ENCODE data around the gene CCDC106. TPM values are rescaled to one million over a fixed set of nuclear protein-coding genes. Genes with fewer than 3 reads are reported as not detected.

Gene CCDC106
- total RNA-seq, 1 experiment from 2014 or later: 21.1 TPM

DNA sequence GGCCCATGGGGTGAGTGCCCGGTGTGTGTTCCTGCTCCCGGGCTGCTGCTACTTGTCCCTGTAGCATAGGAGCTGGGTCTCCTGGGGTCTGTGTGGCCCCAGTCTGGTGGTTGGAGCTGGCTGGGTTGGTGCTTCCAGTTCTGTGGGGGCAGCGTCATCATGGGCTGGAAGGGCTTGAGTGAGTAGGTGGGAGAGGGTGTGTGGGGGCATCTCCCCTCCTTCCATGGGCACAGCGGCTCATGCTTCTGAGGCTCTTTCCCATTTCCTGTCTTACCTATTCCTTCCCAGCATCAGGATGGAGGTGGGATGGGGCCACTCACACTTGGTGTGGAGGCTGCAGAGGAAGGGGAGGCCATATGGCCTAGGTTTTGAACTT lies 19.0 kb downstream of the CCDC106 start:
- no peaks in the 10 kb centered on the region for H3K9me3 Mint-ChIP-seq
- ChIA-PET POLR2A (no interaction called here), CTCF (interaction anchor here (0.6 kb wide), 1 partner anchor 12 kb away, joined by 4 read pairs; the partner anchor contains the start of gene U2AF2)
- no peak for DNase-seq (ENCODE audit: low spot score)
- peaks cover 62% of the 10 kb centered on the region for H3K36me3 Mint-ChIP-seq
- no peak overlapping the region for H3K27ac Mint-ChIP-seq
- TF ChIP-seq, protein P1, sequence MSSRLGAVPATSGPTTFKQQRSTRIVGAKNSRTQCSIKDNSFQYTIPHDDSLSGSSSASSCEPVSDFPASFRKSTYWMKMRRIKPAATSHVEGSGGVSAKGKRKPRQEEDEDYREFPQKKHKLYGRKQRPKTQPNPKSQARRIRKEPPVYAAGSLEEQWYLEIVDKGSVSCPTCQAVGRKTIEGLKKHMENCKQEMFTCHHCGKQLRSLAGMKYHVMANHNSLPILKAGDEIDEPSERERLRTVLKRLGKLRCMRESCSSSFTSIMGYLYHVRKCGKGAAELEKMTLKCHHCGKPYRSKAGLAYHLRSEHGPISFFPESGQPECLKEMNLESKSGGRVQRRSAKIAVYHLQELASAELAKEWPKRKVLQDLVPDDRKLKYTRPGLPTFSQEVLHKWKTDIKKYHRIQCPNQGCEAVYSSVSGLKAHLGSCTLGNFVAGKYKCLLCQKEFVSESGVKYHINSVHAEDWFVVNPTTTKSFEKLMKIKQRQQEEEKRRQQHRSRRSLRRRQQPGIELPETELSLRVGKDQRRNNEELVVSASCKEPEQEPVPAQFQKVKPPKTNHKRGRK (CRISPR knock-in tag; IDR thresholded peaks at IDR 0.05; ENCODE audit: borderline replicate concordance): no peak
- TF ChIP-seq ZNF423 (CRISPR knock-in tag; IDR thresholded peaks at IDR 0.05) (no peak), TEAD1 (CRISPR knock-in tag; IDR thresholded peaks at IDR 0.05) (no peak), ZNF121 (CRISPR knock-in tag; IDR thresholded peaks at IDR 0.05) (no peak), TCF7 (CRISPR knock-in tag; IDR thresholded peaks at IDR 0.05; ENCODE audit: low read depth) (no peak), ETV6 (CRISPR knock-in tag; IDR thresholded peaks at IDR 0.05) (no peak), ZNF416 (CRISPR knock-in tag; IDR thresholded peaks at IDR 0.05) (no peak), PRRX2 (CRISPR knock-in tag; IDR thresholded peaks at IDR 0.05) (no peak), NR3C1 (CRISPR knock-in tag; conservative IDR thresholded peaks at IDR 0.05; ENCODE audit: low read depth) (no peak), NFE2L1 (CRISPR knock-in tag; IDR thresholded peaks at IDR 0.05) (no peak)
- TF ChIP-seq, protein P2, sequence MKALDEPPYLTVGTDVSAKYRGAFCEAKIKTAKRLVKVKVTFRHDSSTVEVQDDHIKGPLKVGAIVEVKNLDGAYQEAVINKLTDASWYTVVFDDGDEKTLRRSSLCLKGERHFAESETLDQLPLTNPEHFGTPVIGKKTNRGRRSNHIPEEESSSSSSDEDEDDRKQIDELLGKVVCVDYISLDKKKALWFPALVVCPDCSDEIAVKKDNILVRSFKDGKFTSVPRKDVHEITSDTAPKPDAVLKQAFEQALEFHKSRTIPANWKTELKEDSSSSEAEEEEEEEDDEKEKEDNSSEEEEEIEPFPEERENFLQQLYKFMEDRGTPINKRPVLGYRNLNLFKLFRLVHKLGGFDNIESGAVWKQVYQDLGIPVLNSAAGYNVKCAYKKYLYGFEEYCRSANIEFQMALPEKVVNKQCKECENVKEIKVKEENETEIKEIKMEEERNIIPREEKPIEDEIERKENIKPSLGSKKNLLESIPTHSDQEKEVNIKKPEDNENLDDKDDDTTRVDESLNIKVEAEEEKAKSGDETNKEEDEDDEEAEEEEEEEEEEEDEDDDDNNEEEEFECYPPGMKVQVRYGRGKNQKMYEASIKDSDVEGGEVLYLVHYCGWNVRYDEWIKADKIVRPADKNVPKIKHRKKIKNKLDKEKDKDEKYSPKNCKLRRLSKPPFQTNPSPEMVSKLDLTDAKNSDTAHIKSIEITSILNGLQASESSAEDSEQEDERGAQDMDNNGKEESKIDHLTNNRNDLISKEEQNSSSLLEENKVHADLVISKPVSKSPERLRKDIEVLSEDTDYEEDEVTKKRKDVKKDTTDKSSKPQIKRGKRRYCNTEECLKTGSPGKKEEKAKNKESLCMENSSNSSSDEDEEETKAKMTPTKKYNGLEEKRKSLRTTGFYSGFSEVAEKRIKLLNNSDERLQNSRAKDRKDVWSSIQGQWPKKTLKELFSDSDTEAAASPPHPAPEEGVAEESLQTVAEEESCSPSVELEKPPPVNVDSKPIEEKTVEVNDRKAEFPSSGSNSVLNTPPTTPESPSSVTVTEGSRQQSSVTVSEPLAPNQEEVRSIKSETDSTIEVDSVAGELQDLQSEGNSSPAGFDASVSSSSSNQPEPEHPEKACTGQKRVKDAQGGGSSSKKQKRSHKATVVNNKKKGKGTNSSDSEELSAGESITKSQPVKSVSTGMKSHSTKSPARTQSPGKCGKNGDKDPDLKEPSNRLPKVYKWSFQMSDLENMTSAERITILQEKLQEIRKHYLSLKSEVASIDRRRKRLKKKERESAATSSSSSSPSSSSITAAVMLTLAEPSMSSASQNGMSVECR (CRISPR knock-in tag; IDR thresholded peaks at IDR 0.05; ENCODE audit: borderline replicate concordance): no peak
- ATAC-seq: no peak
- peaks cover 15% of the 10 kb centered on the region for H3K4me1 Mint-ChIP-seq
- no peak overlapping the region for H3K4me3 Mint-ChIP-seq
- no peaks in the 10 kb centered on the region; the same call in 1 of the 2 replicates for H3K27me3 Mint-ChIP-seq (ENCODE audit: low read depth)

DNA sequence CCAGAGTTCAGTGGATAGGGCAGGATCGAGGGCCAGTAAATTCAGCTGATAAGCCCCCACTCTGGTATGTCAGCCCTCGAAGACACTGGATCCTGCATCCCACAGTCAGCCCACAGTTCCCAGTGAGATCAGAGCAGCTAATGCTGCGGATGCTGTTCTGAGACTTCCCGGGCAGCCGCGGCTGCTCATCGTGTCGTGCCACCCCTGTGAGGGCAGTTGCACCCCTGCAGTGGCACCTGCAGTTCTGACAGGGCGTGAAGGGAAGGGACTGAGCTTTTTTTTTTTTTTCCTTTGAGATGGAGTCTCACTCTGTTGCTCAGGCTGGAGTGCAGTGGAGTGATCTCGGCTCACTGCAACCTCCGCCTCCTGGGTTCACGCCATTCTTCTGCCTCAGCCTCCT lies 19.5 kb downstream of the CCDC106 start:
- ATAC-seq: no peak
- Mint-ChIP-seq H3K36me3 (peaks cover 64% of the 10 kb centered on the region), H3K4me3 (no peak overlapping the region), H3K27ac (no peak overlapping the region), H3K4me1 (peaks cover 19% of the 10 kb centered on the region), H3K27me3 (ENCODE audit: low read depth) (no peaks in the 10 kb centered on the region; the same call in 1 of the 2 replicates), H3K9me3 (no peaks in the 10 kb centered on the region)
- CTCF ChIA-PET: interaction anchor here (0.6 to 0.8 kb wide), 2 partner anchors 13 to 15 kb away, joined by 3 to 4 read pairs; partner anchors contain the start of gene U2AF2
- DNase-seq (ENCODE audit: low spot score): no peak
- POLR2A ChIA-PET: no interaction called here
- TF ChIP-seq, protein P3, sequence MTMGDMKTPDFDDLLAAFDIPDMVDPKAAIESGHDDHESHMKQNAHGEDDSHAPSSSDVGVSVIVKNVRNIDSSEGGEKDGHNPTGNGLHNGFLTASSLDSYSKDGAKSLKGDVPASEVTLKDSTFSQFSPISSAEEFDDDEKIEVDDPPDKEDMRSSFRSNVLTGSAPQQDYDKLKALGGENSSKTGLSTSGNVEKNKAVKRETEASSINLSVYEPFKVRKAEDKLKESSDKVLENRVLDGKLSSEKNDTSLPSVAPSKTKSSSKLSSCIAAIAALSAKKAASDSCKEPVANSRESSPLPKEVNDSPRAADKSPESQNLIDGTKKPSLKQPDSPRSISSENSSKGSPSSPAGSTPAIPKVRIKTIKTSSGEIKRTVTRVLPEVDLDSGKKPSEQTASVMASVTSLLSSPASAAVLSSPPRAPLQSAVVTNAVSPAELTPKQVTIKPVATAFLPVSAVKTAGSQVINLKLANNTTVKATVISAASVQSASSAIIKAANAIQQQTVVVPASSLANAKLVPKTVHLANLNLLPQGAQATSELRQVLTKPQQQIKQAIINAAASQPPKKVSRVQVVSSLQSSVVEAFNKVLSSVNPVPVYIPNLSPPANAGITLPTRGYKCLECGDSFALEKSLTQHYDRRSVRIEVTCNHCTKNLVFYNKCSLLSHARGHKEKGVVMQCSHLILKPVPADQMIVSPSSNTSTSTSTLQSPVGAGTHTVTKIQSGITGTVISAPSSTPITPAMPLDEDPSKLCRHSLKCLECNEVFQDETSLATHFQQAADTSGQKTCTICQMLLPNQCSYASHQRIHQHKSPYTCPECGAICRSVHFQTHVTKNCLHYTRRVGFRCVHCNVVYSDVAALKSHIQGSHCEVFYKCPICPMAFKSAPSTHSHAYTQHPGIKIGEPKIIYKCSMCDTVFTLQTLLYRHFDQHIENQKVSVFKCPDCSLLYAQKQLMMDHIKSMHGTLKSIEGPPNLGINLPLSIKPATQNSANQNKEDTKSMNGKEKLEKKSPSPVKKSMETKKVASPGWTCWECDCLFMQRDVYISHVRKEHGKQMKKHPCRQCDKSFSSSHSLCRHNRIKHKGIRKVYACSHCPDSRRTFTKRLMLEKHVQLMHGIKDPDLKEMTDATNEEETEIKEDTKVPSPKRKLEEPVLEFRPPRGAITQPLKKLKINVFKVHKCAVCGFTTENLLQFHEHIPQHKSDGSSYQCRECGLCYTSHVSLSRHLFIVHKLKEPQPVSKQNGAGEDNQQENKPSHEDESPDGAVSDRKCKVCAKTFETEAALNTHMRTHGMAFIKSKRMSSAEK (CRISPR knock-in tag; IDR thresholded peaks at IDR 0.05; ENCODE audit: borderline replicate concordance): no peak
- no peak for TF ChIP-seq AFF4 (CRISPR knock-in tag; IDR thresholded peaks at IDR 0.05; ENCODE audit: borderline replicate concordance)
- TF ChIP-seq, protein P4, sequence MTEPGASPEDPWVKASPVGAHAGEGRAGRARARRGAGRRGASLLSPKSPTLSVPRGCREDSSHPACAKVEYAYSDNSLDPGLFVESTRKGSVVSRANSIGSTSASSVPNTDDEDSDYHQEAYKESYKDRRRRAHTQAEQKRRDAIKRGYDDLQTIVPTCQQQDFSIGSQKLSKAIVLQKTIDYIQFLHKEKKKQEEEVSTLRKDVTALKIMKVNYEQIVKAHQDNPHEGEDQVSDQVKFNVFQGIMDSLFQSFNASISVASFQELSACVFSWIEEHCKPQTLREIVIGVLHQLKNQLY (CRISPR knock-in tag; IDR thresholded peaks at IDR 0.05): no peak
- no peak for TF ChIP-seq FOXP1 (CRISPR knock-in tag; IDR thresholded peaks at IDR 0.05; ENCODE audit: borderline replicate concordance)
- no peak for TF ChIP-seq RELA (CRISPR knock-in tag; IDR thresholded peaks at IDR 0.05; ENCODE audit: borderline replicate concordance)
- TF ChIP-seq EMX1 (CRISPR knock-in tag; IDR thresholded peaks at IDR 0.05): no peak
- no peak for TF ChIP-seq NFYB (CRISPR knock-in tag; conservative IDR thresholded peaks at IDR 0.05; ENCODE audit: low read depth)

Measured in WTC11 (cell line).